ENCODE measurements around the gene NR1H4.

The NR1H4 gene

GRCh38 chr12:100484183-100484886 is 10.7 kb downstream of the NR1H4 start:
- TF ChIP-seq SUZ12 (IDR thresholded peaks at IDR 0.05; ENCODE audit: extremely low read depth, insufficient read depth, insufficient read length): no peak
- no peak for TF ChIP-seq ZNF274 (IDR thresholded peaks at IDR 0.05; ENCODE audit: low read depth, low read length)
- TF ChIP-seq YY1 (IDR thresholded peaks at IDR 0.05; ENCODE audit: insufficient read depth, insufficient read length): no peak

GRCh38 chr12:100484891-100485471 is 11.3 kb downstream of the NR1H4 start:
- no peak for TF ChIP-seq ZNF274 (IDR thresholded peaks at IDR 0.05; ENCODE audit: low read depth, low read length)
- no peak for TF ChIP-seq SUZ12 (IDR thresholded peaks at IDR 0.05; ENCODE audit: extremely low read depth, insufficient read depth, insufficient read length)
- no peak for TF ChIP-seq YY1 (IDR thresholded peaks at IDR 0.05; ENCODE audit: insufficient read depth, insufficient read length)
- Histone ChIP-seq H3K9ac (ENCODE audit: insufficient read length, low read depth) (no peak overlapping the region), H3K4me1 (ENCODE audit: insufficient read depth, insufficient read length) (no peaks in the 10 kb centered on the region), H3K9me3 (ENCODE audit: insufficient read depth, low read length) (no peaks in the 10 kb centered on the region), H3K4me3 (ENCODE audit: insufficient read length, low read depth) (no peak overlapping the region), H3K36me3 (ENCODE audit: insufficient read depth, insufficient read length, low read length) (no peaks in the 10 kb centered on the region), H3K27me3 (ENCODE audit: insufficient read depth, insufficient read length) (no peaks in the 10 kb centered on the region)
- no peak for DNase-seq (ENCODE audit: low read depth, low spot score)

More at GRCh38 chr12:100484183-100484886, 10.7 kb downstream of the NR1H4 start:
- H3K4me1 ChIP-seq (ENCODE audit: insufficient read depth, insufficient read length): no peaks in the 10 kb centered on the region
- no peaks in the 10 kb centered on the region for H3K9me3 ChIP-seq (ENCODE audit: insufficient read depth, low read length)
- no peaks in the 10 kb centered on the region for H3K27me3 ChIP-seq (ENCODE audit: insufficient read depth, insufficient read length)
- no peak overlapping the region for H3K4me3 ChIP-seq (ENCODE audit: insufficient read length, low read depth)
- no peaks in the 10 kb centered on the region for H3K36me3 ChIP-seq (ENCODE audit: insufficient read depth, insufficient read length, low read length)
- no peak overlapping the region for H3K9ac ChIP-seq (ENCODE audit: insufficient read length, low read depth)
- no peak for DNase-seq (ENCODE audit: low read depth, low spot score)

- Histone ChIP-seq H3K36me3 (ENCODE audit: insufficient read depth, insufficient read length, low read length) (no peaks in the 10 kb centered on the region), H3K27me3 (ENCODE audit: insufficient read depth, insufficient read length) (no peaks in the 10 kb centered on the region), H3K9ac (ENCODE audit: insufficient read length, low read depth) (no peak overlapping the region), H3K4me1 (ENCODE audit: insufficient read depth, insufficient read length) (no peaks in the 10 kb centered on the region), H3K9me3 (ENCODE audit: insufficient read depth, low read length) (no peaks in the 10 kb centered on the region), H3K4me3 (ENCODE audit: insufficient read length, low read depth) (no peak overlapping the region)
- no peak for DNase-seq (ENCODE audit: low read depth, low spot score)
- TF ChIP-seq SUZ12 (IDR thresholded peaks at IDR 0.05; ENCODE audit: extremely low read depth, insufficient read depth, insufficient read length) (no peak), ZNF274 (IDR thresholded peaks at IDR 0.05; ENCODE audit: low read depth, low read length) (no peak), YY1 (IDR thresholded peaks at IDR 0.05; ENCODE audit: insufficient read depth, insufficient read length) (no peak)
Observed at GRCh38 chr12:100485983-100486382, 12.3 kb downstream of the NR1H4 start.

- H3K27me3 ChIP-seq (ENCODE audit: insufficient read depth, insufficient read length): no peaks in the 10 kb centered on the region
- H3K9me3 ChIP-seq (ENCODE audit: insufficient read depth, low read length): no peaks in the 10 kb centered on the region
- H3K4me1 ChIP-seq (ENCODE audit: insufficient read depth, insufficient read length): no peaks in the 10 kb centered on the region
- no peak overlapping the region for H3K9ac ChIP-seq (ENCODE audit: insufficient read length, low read depth)
- TF ChIP-seq SUZ12 (IDR thresholded peaks at IDR 0.05; ENCODE audit: extremely low read depth, insufficient read depth, insufficient read length) (no peak), YY1 (IDR thresholded peaks at IDR 0.05; ENCODE audit: insufficient read depth, insufficient read length) (no peak)
- H3K4me3 ChIP-seq (ENCODE audit: insufficient read length, low read depth): no peak overlapping the region
- no peak for DNase-seq (ENCODE audit: low read depth, low spot score)
- H3K36me3 ChIP-seq (ENCODE audit: insufficient read depth, insufficient read length, low read length): no peaks in the 10 kb centered on the region
Observed at GRCh38 chr12:100489251-100489820, 15.7 kb downstream of the NR1H4 start.

GRCh38 chr12:100490056-100490455 is 16.4 kb downstream of the NR1H4 start:
- H3K36me3 ChIP-seq (ENCODE audit: insufficient read depth, insufficient read length, low read length): no peaks in the 10 kb centered on the region
- no peaks in the 10 kb centered on the region for H3K4me1 ChIP-seq (ENCODE audit: insufficient read depth, insufficient read length)
- no peak overlapping the region for H3K4me3 ChIP-seq (ENCODE audit: insufficient read length, low read depth)
- H3K9me3 ChIP-seq (ENCODE audit: insufficient read depth, low read length): no peaks in the 10 kb centered on the region
- TF ChIP-seq SUZ12 (IDR thresholded peaks at IDR 0.05; ENCODE audit: extremely low read depth, insufficient read depth, insufficient read length) (no peak), ZNF274 (IDR thresholded peaks at IDR 0.05; ENCODE audit: low read depth, low read length) (no peak), YY1 (IDR thresholded peaks at IDR 0.05; ENCODE audit: insufficient read depth, insufficient read length) (no peak)
- no peak for DNase-seq (ENCODE audit: low read depth, low spot score)
- H3K27me3 ChIP-seq (ENCODE audit: insufficient read depth, insufficient read length): no peaks in the 10 kb centered on the region
- H3K9ac ChIP-seq (ENCODE audit: insufficient read length, low read depth): no peak overlapping the region

GRCh38 chr12:100491104-100491503 is 17.4 kb downstream of the NR1H4 start:
- Histone ChIP-seq H3K9ac (ENCODE audit: insufficient read length, low read depth) (no peak overlapping the region), H3K36me3 (ENCODE audit: insufficient read depth, insufficient read length, low read length) (no peaks in the 10 kb centered on the region), H3K27me3 (ENCODE audit: insufficient read depth, insufficient read length) (no peaks in the 10 kb centered on the region), H3K4me1 (ENCODE audit: insufficient read depth, insufficient read length) (no peaks in the 10 kb centered on the region), H3K9me3 (ENCODE audit: insufficient read depth, low read length) (no peaks in the 10 kb centered on the region), H3K4me3 (ENCODE audit: insufficient read length, low read depth) (no peak overlapping the region)
- DNase-seq (ENCODE audit: low read depth, low spot score): no peak
- TF ChIP-seq YY1 (IDR thresholded peaks at IDR 0.05; ENCODE audit: insufficient read depth, insufficient read length): no peak
- no peak for TF ChIP-seq ZNF274 (IDR thresholded peaks at IDR 0.05; ENCODE audit: low read depth, low read length)
- TF ChIP-seq SUZ12 (IDR thresholded peaks at IDR 0.05; ENCODE audit: extremely low read depth, insufficient read depth, insufficient read length): no peak

GRCh38 chr12:100493396-100494012 is 19.8 kb downstream of the NR1H4 start:
- no peak for DNase-seq (ENCODE audit: low read depth, low spot score)
- TF ChIP-seq YY1 (IDR thresholded peaks at IDR 0.05; ENCODE audit: insufficient read depth, insufficient read length) (no peak), ZNF274 (IDR thresholded peaks at IDR 0.05; ENCODE audit: low read depth, low read length) (no peak), SUZ12 (IDR thresholded peaks at IDR 0.05; ENCODE audit: extremely low read depth, insufficient read depth, insufficient read length) (no peak)
- Histone ChIP-seq H3K9me3 (ENCODE audit: insufficient read depth, low read length) (no peaks in the 10 kb centered on the region), H3K27me3 (ENCODE audit: insufficient read depth, insufficient read length) (no peaks in the 10 kb centered on the region), H3K4me3 (ENCODE audit: insufficient read length, low read depth) (no peak overlapping the region), H3K36me3 (ENCODE audit: insufficient read depth, insufficient read length, low read length) (no peaks in the 10 kb centered on the region), H3K9ac (ENCODE audit: insufficient read length, low read depth) (no peak overlapping the region), H3K4me1 (ENCODE audit: insufficient read depth, insufficient read length) (no peaks in the 10 kb centered on the region)
